Measurements from ENCODE around the gene CALHM2.

Gene CALHM2

GRCh38 chr10:103457896-103458583 is 5.9 kb upstream of the CALHM2 start:
- Histone ChIP-seq H3K27me3 (replicated peaks; ENCODE audit: control insufficient read depth, insufficient read depth, low read length) (no peaks in the 10 kb centered on the region), H3K36me3 (ENCODE audit: control insufficient read depth, insufficient read depth, low read length) (no peaks in the 10 kb centered on the region), H3K4me3 (replicated peaks; ENCODE audit: low read depth, low read length) (no peak overlapping the region)
- no peak for DNase-seq (ENCODE audit: extremely low read depth, insufficient read length)
- no peak for TF ChIP-seq CTCF (IDR thresholded peaks at IDR 0.05; ENCODE audit: insufficient read depth, low read length, poor library complexity, severe bottlenecking)

GRCh38 chr10:103457176-103457712 is 5.1 kb upstream of the CALHM2 start:
- Histone ChIP-seq H3K27me3 (replicated peaks; ENCODE audit: control insufficient read depth, insufficient read depth, low read length) (no peaks in the 10 kb centered on the region), H3K36me3 (ENCODE audit: control insufficient read depth, insufficient read depth, low read length) (no peaks in the 10 kb centered on the region), H3K4me3 (replicated peaks; ENCODE audit: low read depth, low read length) (no peak overlapping the region)
- no peak for DNase-seq (ENCODE audit: extremely low read depth, insufficient read length)
- no peak for TF ChIP-seq CTCF (IDR thresholded peaks at IDR 0.05; ENCODE audit: insufficient read depth, low read length, poor library complexity, severe bottlenecking)

GRCh38 chr10:103456074-103456660 is 4.0 kb upstream of the CALHM2 start:
- TF ChIP-seq CTCF (IDR thresholded peaks at IDR 0.05; ENCODE audit: insufficient read depth, low read length, poor library complexity, severe bottlenecking): no peak
- no peak overlapping the region for H3K4me3 ChIP-seq (replicated peaks; ENCODE audit: low read depth, low read length)
- DNase-seq (ENCODE audit: extremely low read depth, insufficient read length): no peak
- no peaks in the 10 kb centered on the region for H3K36me3 ChIP-seq (ENCODE audit: control insufficient read depth, insufficient read depth, low read length)
- H3K27me3 ChIP-seq (replicated peaks; ENCODE audit: control insufficient read depth, insufficient read depth, low read length): no peaks in the 10 kb centered on the region

- Histone ChIP-seq H3K27me3 (replicated peaks; ENCODE audit: control insufficient read depth, insufficient read depth, low read length) (no peaks in the 10 kb centered on the region), H3K36me3 (ENCODE audit: control insufficient read depth, insufficient read depth, low read length) (no peaks in the 10 kb centered on the region), H3K4me3 (replicated peaks; ENCODE audit: low read depth, low read length) (no peak overlapping the region)
- no peak for TF ChIP-seq CTCF (IDR thresholded peaks at IDR 0.05; ENCODE audit: insufficient read depth, low read length, poor library complexity, severe bottlenecking)
- no peak for DNase-seq (ENCODE audit: extremely low read depth, insufficient read length)
Observed at GRCh38 chr10:103455235-103455634, 3.1 kb upstream of the CALHM2 start.

- no peak for DNase-seq (ENCODE audit: extremely low read depth, insufficient read length)
- H3K27me3 ChIP-seq (replicated peaks; ENCODE audit: control insufficient read depth, insufficient read depth, low read length): no peaks in the 10 kb centered on the region
- no peak overlapping the region for H3K4me3 ChIP-seq (replicated peaks; ENCODE audit: low read depth, low read length)
- H3K36me3 ChIP-seq (ENCODE audit: control insufficient read depth, insufficient read depth, low read length): peaks cover 5% of the 10 kb centered on the region
- no peak for TF ChIP-seq CTCF (IDR thresholded peaks at IDR 0.05; ENCODE audit: insufficient read depth, low read length, poor library complexity, severe bottlenecking)
Observed at GRCh38 chr10:103454026-103454425, 1.9 kb upstream of the CALHM2 start.

All from GM06990 (cell line).